ENCODE data around the gene CSRP2. TPM values are rescaled to one million over a fixed set of nuclear protein-coding genes. Genes with fewer than 3 reads are reported as not detected.

The CSRP2 gene
- total RNA-seq, 1 donor from 2014 or later = 0.84 TPM

DNA sequence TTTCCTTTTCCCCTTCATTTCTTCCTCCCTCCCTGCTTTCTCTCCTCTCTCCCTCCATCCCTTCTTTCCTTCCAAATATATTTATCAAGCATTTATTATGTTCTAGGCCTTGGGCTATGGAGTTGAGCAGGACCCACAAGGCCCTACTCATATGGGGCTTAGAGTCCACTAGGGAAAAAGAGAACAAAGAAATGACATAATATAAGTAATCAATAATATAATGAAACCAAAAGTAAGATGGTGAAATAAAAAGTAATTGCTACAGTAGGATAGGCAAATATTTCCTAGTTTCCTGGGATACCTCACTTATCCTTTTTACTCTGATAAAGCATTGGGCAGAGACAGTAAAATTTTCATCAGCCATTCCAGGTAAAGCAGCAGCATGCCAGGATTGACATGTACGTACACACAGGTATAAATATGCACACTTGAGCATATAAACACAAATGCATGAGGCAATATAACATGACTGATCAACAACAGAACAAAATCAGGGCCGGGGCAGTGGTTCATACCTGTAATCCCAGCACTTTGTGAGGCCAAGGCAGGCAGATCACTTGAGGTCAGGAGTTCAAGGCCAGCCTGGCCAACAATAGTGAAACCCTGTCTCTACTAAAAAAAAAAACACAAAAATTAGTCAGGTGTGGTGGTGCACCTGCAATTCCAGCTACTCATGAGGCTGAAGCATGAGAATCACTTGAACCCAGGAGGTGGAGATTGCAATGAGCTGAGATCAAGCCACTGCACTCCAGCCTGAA is 35.5 kb upstream of the CSRP2 start:
- intact Hi-C loops (cut with micrococcal nuclease) = no loop called here
- H3K27ac Mint-ChIP-seq = no peak overlapping the region
- no peak for DNase-seq (ENCODE audit: low spot score)

GRCh38 chr12:76909290-76909689 is 30.5 kb upstream of the CSRP2 start:
- Mint-ChIP-seq H3K9me3 (no peaks in the 10 kb centered on the region), H3K27me3 (ENCODE audit: low read depth) (peaks cover 5% of the 10 kb centered on the region), H3K36me3 (ENCODE audit: low read depth) (no peaks in the 10 kb centered on the region), H3K4me1 (ENCODE audit: low read depth) (no peaks in the 10 kb centered on the region), H3K4me3 (ENCODE audit: low read depth) (no peak overlapping the region), H3K27ac (no peak overlapping the region)
- intact Hi-C loops (cut with micrococcal nuclease) = no loop called here
- DNase-seq (ENCODE audit: low spot score) = no peak

More for the DNA sequence above, 35.5 kb upstream of the CSRP2 start:
- Mint-ChIP-seq H3K4me3 (ENCODE audit: low read depth) (no peak overlapping the region), H3K4me1 (ENCODE audit: low read depth) (no peaks in the 10 kb centered on the region), H3K27me3 (ENCODE audit: low read depth) (peaks cover 9% of the 10 kb centered on the region), H3K36me3 (ENCODE audit: low read depth) (no peaks in the 10 kb centered on the region), H3K9me3 (no peaks in the 10 kb centered on the region)

DNA sequence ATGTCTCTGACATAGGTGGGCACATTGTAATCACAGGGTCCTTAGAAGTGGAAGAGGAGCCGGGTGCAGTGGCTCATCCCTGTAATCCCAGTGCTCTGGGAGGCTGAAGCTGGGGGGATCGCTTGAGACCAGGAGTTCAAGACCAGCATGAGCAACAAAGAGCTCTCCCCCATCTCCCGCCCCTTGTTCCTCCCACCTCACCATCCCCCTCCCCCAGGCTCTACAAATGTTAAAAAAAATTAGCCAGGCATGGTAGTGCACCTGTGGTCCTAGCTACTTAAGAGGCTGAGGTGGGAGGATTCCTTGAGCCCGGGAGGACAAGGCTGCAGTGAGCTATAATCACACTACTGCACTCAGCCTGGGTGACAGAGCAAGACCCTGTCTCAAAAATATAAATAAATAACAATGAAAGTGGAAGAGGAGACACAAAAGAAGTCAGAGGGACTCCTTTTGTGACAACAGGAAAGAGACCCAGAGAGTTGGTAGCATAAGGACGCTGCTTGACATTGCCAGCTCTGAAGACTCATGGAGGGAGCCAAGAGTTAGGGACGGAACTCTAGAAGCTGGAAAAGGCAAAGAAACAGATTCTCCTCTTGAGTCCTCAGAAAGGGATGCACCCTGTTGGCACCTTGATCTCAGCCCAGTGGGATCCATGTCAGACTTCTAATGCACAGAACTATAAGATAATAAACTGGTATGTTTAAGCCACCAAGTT is 29.6 kb upstream of the CSRP2 start:
- intact Hi-C loops (cut with micrococcal nuclease) = no loop called here
- H3K36me3 Mint-ChIP-seq (ENCODE audit: low read depth) = no peaks in the 10 kb centered on the region
- H3K9me3 Mint-ChIP-seq = no peaks in the 10 kb centered on the region
- peaks cover 5% of the 10 kb centered on the region for H3K27me3 Mint-ChIP-seq (ENCODE audit: low read depth)
- no peak overlapping the region for H3K27ac Mint-ChIP-seq
- H3K4me1 Mint-ChIP-seq (ENCODE audit: low read depth) = no peaks in the 10 kb centered on the region
- no peak overlapping the region for H3K4me3 Mint-ChIP-seq (ENCODE audit: low read depth)
- DNase-seq (ENCODE audit: low spot score) = no peak

GRCh38 chr12:76901628-76902380 is 23.0 kb upstream of the CSRP2 start:
- H3K4me1 Mint-ChIP-seq (ENCODE audit: low read depth) = peaks cover 4% of the 10 kb centered on the region
- no peak overlapping the region for H3K4me3 Mint-ChIP-seq (ENCODE audit: low read depth)
- H3K27ac Mint-ChIP-seq = no peak overlapping the region
- H3K9me3 Mint-ChIP-seq = no peaks in the 10 kb centered on the region
- intact Hi-C loops (cut with micrococcal nuclease) = no loop called here
- H3K36me3 Mint-ChIP-seq (ENCODE audit: low read depth) = no peaks in the 10 kb centered on the region
- DNase-seq (ENCODE audit: low spot score) = no peak
- no peaks in the 10 kb centered on the region for H3K27me3 Mint-ChIP-seq (ENCODE audit: low read depth)

DNA sequence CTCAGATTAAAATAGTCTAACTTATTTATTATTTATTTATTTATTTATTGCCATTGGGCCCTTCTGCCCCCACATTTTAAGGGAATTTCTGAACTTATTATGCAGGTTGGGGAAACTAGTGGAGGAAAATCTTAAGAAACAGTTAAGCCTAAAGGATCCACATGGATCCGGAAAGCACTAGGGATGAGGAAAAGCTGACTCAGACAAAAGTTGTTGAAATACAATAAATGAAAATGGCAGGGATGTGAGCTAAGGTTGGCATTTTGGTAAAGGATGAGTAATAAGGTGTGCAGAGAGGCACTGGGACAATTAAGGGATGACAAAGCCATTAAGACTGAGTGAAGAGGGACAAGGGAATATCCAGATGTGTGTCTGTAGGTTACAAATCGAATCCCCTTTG is 20.7 kb upstream of the CSRP2 start:
- no peak for DNase-seq (ENCODE audit: low spot score)
- H3K27me3 Mint-ChIP-seq (ENCODE audit: low read depth) = no peaks in the 10 kb centered on the region
- no peak overlapping the region for H3K4me3 Mint-ChIP-seq (ENCODE audit: low read depth)
- H3K27ac Mint-ChIP-seq = no peak overlapping the region
- H3K4me1 Mint-ChIP-seq (ENCODE audit: low read depth) = peaks cover 4% of the 10 kb centered on the region
- H3K36me3 Mint-ChIP-seq (ENCODE audit: low read depth) = no peaks in the 10 kb centered on the region
- intact Hi-C loops (cut with micrococcal nuclease) = no loop called here
- no peaks in the 10 kb centered on the region for H3K9me3 Mint-ChIP-seq

DNA sequence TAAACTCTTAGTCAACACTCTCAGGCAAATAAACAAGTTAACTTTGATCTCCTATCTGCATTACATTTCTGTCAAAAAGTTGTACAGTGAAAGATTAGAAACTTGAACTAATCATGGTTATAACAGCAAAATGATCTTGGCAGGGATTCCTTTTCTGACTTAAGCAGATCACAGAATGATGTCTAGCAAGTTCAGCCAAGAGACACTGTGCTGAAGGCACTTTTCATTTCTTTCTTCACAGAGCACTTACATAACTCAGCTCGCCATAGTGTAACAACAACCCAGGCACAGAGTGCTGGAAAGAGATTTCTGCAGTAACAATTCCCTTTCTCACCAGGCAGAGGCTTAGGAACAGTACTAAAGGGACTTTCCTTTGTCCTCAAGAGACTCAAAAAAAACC is 19.6 kb upstream of the CSRP2 start:
- DNase-seq (ENCODE audit: low spot score) = no peak
- intact Hi-C loops (cut with micrococcal nuclease) = no loop called here

DNA sequence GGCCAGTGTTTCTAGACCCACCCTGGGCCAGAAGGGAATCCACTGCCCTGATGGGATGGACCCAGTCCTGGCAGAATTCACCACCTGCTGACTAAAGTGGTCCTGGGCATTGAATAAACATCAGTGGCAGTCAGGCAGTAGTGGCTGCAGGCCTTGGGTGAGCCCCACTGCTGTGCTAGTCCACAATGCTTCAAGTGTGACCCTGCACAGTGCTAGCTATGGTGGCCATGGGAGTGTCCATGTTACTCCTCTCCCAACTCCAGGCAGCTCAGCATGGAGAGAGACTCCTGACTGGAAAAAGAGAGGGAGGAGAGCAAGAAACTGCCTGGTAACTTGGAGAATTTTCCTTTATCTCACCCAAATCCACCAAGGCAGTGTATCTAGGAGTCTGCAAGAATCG is 17.5 kb upstream of the CSRP2 start:
- intact Hi-C loops (cut with micrococcal nuclease) = no loop called here
- H3K27me3 Mint-ChIP-seq (ENCODE audit: low read depth) = peaks cover 2% of the 10 kb centered on the region
- no peaks in the 10 kb centered on the region for H3K4me1 Mint-ChIP-seq (ENCODE audit: low read depth)
- no peak overlapping the region for H3K27ac Mint-ChIP-seq
- no peak overlapping the region for H3K4me3 Mint-ChIP-seq (ENCODE audit: low read depth)
- H3K36me3 Mint-ChIP-seq (ENCODE audit: low read depth) = no peaks in the 10 kb centered on the region
- H3K9me3 Mint-ChIP-seq = no peaks in the 10 kb centered on the region
- no peak for DNase-seq (ENCODE audit: low spot score)

More for the DNA sequence above, 19.6 kb upstream of the CSRP2 start:
- Mint-ChIP-seq H3K27me3 (ENCODE audit: low read depth) (no peaks in the 10 kb centered on the region), H3K36me3 (ENCODE audit: low read depth) (no peaks in the 10 kb centered on the region), H3K4me3 (ENCODE audit: low read depth) (no peak overlapping the region), H3K9me3 (no peaks in the 10 kb centered on the region), H3K4me1 (ENCODE audit: low read depth) (peaks cover 4% of the 10 kb centered on the region), H3K27ac (no peak overlapping the region)

DNA sequence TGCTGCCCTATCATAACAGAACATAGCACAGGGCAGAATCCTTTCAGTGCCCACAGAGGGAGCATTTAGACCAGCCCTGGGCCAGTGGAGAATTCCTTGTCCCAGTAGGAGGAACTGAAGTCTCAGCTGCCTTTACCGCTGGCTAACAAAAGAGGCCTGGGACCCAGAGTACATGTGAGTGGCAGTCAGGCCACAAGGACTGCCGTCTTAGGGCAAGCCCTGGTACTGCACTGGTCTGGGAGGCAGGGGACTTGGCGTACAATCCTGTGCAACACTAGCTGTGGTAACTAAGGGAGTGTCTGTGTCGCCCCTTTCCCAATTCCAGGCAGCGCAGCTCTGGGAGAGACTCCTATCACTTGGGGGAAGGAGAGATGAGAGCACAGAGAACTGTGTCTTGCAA is 17.0 kb upstream of the CSRP2 start:
- Mint-ChIP-seq H3K27ac (no peak overlapping the region), H3K4me3 (ENCODE audit: low read depth) (no peak overlapping the region), H3K9me3 (no peaks in the 10 kb centered on the region), H3K36me3 (ENCODE audit: low read depth) (no peaks in the 10 kb centered on the region), H3K4me1 (ENCODE audit: low read depth) (peaks cover 1% of the 10 kb centered on the region), H3K27me3 (ENCODE audit: low read depth) (peaks cover 2% of the 10 kb centered on the region)
- DNase-seq (ENCODE audit: low spot score) = no peak
- intact Hi-C loops (cut with micrococcal nuclease) = no loop called here

DNA sequence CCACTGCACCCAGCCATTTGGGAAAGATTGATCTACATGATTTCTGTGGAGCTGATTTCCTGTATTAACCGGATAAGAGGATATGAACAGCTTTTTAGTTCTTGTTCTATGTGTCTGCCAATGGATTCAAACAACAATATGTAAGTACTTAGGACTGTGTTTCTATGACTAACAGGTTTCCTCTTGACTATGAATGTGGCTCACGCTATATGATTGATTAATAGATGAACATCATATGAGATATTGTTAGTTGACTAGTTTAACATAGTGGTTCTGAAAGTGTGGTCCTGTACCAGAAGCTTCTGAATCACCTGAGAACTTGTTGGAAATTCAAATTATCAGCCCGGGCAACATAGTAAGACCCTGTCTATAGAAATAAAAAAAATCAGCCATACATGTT is 12.8 kb upstream of the CSRP2 start:
- Mint-ChIP-seq H3K4me3 (ENCODE audit: low read depth) (no peak overlapping the region), H3K9me3 (no peaks in the 10 kb centered on the region), H3K4me1 (ENCODE audit: low read depth) (peaks cover 5% of the 10 kb centered on the region), H3K36me3 (ENCODE audit: low read depth) (no peaks in the 10 kb centered on the region), H3K27me3 (ENCODE audit: low read depth) (peaks cover 9% of the 10 kb centered on the region), H3K27ac (no peak overlapping the region)
- intact Hi-C loops (cut with micrococcal nuclease) = no loop called here
- DNase-seq (ENCODE audit: low spot score) = no peak

DNA sequence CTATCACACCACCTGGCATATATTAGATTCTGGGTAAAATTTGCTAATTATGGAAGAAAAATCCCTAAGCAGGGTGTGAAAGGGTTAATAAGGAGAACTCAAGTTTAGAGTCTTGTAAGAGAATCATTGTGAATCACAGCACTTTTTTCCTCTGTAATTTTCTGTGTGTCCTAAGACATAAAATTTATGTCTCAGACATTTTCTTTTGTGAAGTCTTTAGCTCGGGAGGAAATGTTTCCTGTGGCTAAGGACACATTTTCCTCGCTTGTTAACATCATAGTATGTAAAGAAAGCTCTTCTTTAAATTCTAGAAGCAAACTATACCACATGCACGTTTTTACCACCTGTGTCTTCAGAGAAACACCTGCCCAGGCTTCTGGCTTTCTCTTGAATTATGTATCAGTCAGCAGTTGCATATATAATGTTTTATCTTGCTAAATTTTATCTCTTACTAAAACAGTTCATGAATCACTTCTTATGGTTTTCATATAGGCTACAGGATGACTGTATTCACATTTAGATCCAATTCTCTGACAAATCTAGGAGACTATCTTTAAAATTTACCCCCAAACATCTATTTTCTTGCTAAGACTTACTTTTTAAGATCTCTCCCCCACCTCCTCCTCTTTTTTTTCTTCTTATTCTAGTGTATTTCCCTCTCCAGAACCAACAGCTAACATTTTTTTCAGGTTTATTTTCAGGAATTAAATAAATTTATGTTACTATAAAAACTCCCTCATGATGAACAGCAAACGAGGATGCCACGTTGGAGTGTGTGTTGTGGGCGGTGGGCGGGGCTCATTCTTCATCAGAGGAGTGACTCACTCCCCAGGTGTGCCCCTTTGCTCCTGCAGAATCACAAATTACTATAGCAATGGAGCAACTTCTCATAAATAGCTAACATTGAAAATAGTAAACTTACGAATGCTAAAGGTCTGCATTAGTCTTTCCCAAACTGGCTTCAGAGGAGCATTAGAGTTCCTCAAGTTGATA is 11.6 kb upstream of the CSRP2 start:
- DNase-seq (ENCODE audit: low spot score) = no peak
- Mint-ChIP-seq H3K4me1 (ENCODE audit: low read depth) (peaks cover 5% of the 10 kb centered on the region), H3K4me3 (ENCODE audit: low read depth) (no peak overlapping the region), H3K36me3 (ENCODE audit: low read depth) (no peaks in the 10 kb centered on the region), H3K9me3 (no peaks in the 10 kb centered on the region), H3K27me3 (ENCODE audit: low read depth) (peaks cover 9% of the 10 kb centered on the region), H3K27ac (no peak overlapping the region)
- intact Hi-C loops (cut with micrococcal nuclease) = no loop called here

GRCh38 chr12:76888775-76889174 is 10.0 kb upstream of the CSRP2 start:
- Mint-ChIP-seq H3K36me3 (ENCODE audit: low read depth) (no peaks in the 10 kb centered on the region), H3K4me1 (ENCODE audit: low read depth) (peaks cover 5% of the 10 kb centered on the region), H3K4me3 (ENCODE audit: low read depth) (no peak overlapping the region), H3K27me3 (ENCODE audit: low read depth) (peaks cover 9% of the 10 kb centered on the region), H3K9me3 (no peaks in the 10 kb centered on the region), H3K27ac (no peak overlapping the region)
- DNase-seq (ENCODE audit: low spot score) = no peak
- intact Hi-C loops (cut with micrococcal nuclease) = no loop called here

- no peak for DNase-seq (ENCODE audit: low spot score)
- Mint-ChIP-seq H3K36me3 (ENCODE audit: low read depth) (no peaks in the 10 kb centered on the region), H3K27me3 (ENCODE audit: low read depth) (peaks cover 35% of the 10 kb centered on the region), H3K4me3 (ENCODE audit: low read depth) (no peak overlapping the region), H3K27ac (no peak overlapping the region), H3K9me3 (no peaks in the 10 kb centered on the region), H3K4me1 (ENCODE audit: low read depth) (peaks cover 3% of the 10 kb centered on the region)
- intact Hi-C loops (cut with micrococcal nuclease) = no loop called here
These were observed 5.0 kb upstream of the CSRP2 start for GRCh38 chr12:76883811-76884210.

Data from activated T-helper 2 cell treated with anti-CD3 and anti-CD28 coated beads, Interferon-gamma antibody, Interleukin-2, Interleukin-4, amounts not matched to agents 10 μg/mL and 5 μg/mL and 100 μg/mL, durations not matched to agents 14 hours and 24 hours and 36 hours (primary cell).